HG03095 (cell line): Measurements from ENCODE around the gene RAP1GAP.
"Not testable (repeated sequence)": the region's sequence is repeated elsewhere in the genome, so short reads cannot be mapped to it uniquely, and the experiment has no call there.

Experiments
- ATAC-seq: cut with Tn5 transposase; IDR thresholded peaks from one replicate; pipeline ENCODE4 v1.9.1; 2021; ENCODE audit warnings: moderate library complexity; ENCODE audit not compliant: unreplicated experiment

Gene RAP1GAP

GRCh38 chr1:21680381-21680780 lies 11.2 kb upstream of the RAP1GAP start:
- ATAC-seq, result no peak

DNA sequence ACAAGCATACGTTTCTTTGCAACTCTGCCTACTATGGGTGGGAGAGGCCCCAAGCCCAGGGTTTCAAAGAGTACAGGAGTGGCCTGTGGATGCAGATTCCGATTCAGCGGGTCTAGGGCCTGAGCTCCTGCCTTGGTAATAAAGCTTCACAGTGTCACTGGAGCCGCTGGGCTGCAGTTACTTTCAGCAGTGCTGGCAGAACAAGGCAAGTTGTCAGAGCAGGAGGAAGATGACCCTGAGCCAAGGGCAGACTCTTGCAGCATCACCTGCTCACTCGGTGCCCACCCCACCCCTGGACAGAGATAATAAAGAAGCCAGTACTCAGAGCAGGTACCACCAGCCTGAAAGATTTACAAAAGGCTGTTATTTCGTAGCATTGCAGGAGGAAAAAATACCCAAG lies 8.0 kb upstream of the RAP1GAP start:
- no peak for ATAC-seq

DNA sequence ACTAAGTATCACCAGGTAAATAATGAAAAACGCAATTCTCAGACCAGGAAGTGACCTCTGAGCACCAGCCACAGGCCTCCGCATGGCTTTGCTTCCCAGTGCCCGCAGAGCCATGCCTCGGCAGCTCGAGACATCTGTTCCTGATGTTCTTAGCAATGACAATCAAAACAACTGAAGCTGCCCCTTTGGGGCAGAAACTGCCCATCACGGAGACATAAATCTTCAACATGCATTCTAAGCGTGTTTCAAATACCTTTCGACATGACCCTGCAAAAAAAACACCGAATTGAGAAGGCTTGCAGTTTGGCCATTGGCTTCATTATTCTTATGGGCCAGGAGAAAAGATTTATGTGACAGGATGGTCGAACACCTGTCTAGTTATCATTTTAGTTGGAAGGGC lies 5.8 kb upstream of the RAP1GAP start:
- no peak for ATAC-seq

GRCh38 chr1:21673853-21674252 lies 4.7 kb upstream of the RAP1GAP start:
- not testable (repeated sequence) for ATAC-seq

DNA sequence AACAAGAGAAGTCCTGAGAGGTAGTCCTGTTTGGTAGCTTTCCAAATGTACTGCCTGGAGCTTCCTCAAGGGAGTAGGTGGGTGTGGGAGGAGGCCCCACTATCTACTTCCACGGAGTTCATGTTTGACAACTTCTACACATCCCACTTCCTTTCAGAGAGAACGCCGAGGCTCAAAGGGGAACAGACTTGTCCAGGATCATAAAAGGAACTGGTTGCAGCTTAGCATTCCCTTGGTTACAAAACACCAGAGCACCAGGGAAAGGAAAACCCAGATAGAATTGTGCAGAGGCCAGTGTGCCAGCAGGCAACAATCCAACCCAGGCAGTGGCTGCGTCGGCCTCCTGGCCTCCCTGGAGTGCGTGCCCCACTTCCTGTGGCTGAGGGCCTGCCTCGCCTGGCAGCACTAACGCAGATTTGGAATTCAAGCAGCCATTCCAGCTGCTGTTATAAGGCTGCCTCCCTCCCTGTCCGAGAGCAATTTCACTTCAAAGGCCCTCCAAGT lies 4.2 kb upstream of the RAP1GAP start:
- ATAC-seq, result no peak

GRCh38 chr1:21672478-21673276 lies 3.5 kb upstream of the RAP1GAP start:
- ATAC-seq, result no peak

DNA sequence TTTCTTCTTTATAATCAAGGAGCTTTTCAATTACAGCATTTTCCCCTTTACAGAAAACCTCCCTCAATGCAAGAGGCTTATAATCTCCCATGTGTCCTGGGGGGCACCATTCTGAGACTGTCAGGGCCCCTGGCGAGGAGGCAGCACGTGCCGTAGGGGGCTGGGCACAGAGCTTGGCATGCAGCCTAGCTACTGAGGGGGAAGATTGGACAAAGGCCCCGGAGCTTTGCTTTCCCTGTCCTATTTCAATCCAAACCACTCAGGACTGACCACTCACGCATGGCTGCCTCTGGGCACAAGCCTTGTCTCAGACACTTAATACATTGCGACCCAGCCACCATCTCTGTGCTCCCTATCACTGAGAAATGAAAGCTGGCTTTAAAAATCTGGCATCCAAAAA lies 2.8 kb upstream of the RAP1GAP start:
- ATAC-seq, result no peak

- no peak for ATAC-seq
These were observed 2.1 kb upstream of the RAP1GAP start for GRCh38 chr1:21670956-21671902.

GRCh38 chr1:21670059-21670881 lies 1.1 kb upstream of the RAP1GAP start:
- ATAC-seq, result no peak

DNA sequence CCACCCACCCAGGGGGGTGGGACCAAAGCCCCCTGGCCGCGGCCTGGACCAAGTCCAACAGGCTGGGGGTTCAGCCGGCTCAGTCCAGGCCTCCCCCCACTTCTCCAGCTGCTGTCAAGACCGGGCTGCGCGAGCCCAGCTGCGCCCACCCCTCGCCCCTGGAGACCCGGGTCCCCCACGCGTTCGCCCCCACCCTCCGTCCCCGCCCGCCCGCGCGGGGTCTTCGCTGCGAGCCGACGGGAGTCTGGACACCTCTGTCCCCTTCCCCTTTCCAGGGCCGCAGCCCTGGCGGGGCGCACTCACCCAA lies 253 bp downstream of the RAP1GAP start:
- no peak for ATAC-seq

DNA sequence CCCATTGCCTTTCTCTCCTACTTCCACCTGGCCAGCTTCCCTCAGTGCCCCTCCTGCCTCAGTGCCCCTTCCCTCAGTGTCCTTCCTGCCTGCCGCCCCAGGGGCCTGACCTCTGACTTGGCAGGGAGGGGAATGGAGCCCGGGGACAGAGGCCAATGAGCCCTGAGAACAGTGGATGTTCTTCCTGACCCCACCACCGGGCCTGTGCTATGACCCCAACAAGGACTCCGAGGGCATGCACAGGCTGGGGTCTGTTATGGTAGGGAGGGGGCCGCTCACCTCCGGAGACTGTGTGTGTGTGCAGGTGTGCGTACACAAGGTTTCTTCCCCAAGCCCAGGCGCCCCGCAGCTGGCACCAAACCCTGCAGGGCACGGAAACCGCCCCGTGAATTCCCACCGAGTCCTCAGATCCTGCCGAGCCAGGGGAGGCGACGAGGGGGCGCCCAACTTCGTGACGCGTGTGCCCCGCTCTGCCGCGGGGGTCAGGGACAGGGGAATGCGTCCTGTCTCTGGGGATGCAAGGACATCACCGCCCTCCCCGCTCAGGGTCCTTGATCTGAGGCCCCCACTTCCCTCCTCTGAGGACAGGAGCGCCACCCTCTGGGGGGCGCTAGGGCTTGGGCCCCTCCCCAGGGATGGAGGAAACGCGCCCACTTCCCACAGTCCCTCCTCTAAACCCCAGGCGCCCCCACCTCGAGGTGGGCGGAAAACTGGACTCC lies 766 bp downstream of the RAP1GAP start:
- no peak for ATAC-seq

GRCh38 chr1:21667348-21668231 lies 1.6 kb downstream of the RAP1GAP start:
- no peak for ATAC-seq

GRCh38 chr1:21666576-21667320 lies 2.4 kb downstream of the RAP1GAP start:
- ATAC-seq, result no peak

- ATAC-seq, result no peak
These were observed 3.2 kb downstream of the RAP1GAP start for GRCh38 chr1:21665711-21666575.

- no peak for ATAC-seq
These were observed 4.2 kb downstream of the RAP1GAP start for GRCh38 chr1:21664806-21665588.

DNA sequence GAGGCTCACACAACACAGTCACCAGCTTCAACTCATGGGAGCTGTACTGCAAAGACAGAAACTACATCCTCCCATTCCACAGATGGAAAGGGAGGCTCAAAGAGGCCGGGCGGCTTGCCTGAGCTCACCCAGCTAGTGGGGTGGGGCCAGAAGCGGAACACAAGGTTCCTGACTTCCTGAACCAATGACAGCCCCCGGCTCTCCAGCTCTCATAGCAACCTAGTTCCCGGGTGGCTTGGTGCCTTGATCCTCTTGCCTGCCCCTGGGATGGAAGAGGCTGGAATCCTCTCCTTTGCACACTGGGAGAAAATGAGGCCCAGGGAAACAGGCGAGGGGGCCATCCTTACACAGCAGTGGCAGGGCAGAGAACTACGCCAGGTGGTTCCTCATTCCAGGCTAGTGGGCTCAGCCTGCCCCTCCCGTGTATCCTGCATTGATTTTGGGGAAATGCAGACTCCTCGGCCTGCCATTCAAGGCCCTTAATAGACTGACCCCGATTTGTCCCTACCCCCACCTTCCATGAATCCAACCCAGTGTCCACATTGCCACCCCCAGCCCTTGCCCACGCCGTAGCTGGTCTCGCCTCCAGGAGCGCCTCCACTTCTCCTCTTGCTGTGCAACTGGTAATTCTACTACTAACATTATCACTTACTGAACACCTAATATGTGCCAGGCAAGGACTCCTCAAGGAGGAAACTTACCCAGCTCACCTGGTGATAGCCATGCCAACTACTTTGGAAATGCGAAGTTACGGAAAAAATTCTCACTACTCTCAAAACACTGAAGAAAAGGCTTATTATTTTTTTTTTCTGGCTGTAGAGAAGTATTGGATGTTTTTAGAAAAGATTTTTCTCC lies 5.0 kb downstream of the RAP1GAP start:
- ATAC-seq, result no peak
